Uterus (tissue), 2 donors: ENCODE measurements around the gene SLC46A3.

Experiments used
- CTCF ChIP-seq, 4 experiments: fragments of 200-600 bp in 2 of 4; fragments of 450-650 bp in 2 of 4; sonication (generic) in 2 of 4; IDR thresholded peaks; one replicate each; pipeline ENCODE4 v1.5.1; 2016 to 2019; ENCODE audit warnings: antibody characterized with exemption in 4 of 4, mild to moderate bottlenecking in 2 of 4, moderate library complexity in 1 of 4
- POLR2A ChIP-seq, 2 donors: fragments of 450-650 bp; IDR thresholded peaks; one replicate each; pipeline ENCODE4 v1.6.1; 2016; ENCODE audit warnings: antibody characterized with exemption in 2 of 2, mild to moderate bottlenecking in 1 of 2, moderate library complexity in 1 of 2

- TF ChIP-seq CTCF (IDR thresholded peaks at IDR 0.05) = no peak
- no peak for TF ChIP-seq POLR2A (IDR thresholded peaks at IDR 0.05)
Observed at GRCh38 chr13:28744091-28744536, 25.3 kb upstream of the SLC46A3 start.
